ENCODE measurements around the gene RASGEF1B.
"Not testable (repeated sequence)": the region's sequence is repeated elsewhere in the genome, so short reads cannot be mapped to it uniquely, and the experiment has no call there.

The RASGEF1B gene

DNA sequence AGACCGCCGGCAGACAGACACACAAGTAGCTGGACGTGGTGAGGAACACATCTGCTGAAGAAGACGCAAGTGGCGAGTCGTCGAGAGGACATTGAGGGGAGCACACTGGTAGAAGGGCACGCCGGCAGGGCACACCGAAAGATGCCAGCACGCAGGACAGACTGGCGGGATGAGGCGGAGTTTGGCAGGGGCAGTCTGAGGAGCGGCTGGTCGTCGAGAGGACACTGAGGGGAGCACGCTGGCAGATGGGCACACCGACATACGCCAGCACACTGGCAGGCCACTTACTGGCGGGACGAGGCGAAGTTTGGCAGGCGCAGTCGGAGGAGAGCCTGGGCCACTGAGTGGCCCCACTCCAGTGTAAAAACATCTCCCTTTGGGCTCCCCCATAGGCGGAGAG is 42.1 kb downstream of the RASGEF1B start:
- no peak for DNase-seq (ENCODE audit: low read depth in 2 of 2)

DNA sequence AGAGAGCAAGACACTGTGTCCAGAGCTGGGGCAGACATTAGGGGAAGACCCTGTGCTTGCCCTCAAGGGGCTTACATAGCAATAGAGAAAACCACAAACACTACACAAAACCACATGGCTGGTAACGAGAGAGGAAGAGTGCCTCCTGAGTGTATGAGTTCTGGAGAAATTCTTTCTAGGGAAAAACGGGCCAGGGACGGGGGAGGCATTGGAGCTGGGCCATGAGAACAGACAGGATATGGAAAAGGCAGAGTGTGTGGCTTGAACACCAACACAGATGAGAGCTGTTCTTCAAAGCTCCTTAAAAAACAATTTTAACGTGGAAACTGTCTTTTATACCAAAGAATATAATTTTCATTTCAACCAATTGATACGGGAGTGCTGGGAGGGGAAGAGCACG is 42.7 kb downstream of the RASGEF1B start:
- DNase-seq (ENCODE audit: low read depth in 2 of 2) = no peak

DNA sequence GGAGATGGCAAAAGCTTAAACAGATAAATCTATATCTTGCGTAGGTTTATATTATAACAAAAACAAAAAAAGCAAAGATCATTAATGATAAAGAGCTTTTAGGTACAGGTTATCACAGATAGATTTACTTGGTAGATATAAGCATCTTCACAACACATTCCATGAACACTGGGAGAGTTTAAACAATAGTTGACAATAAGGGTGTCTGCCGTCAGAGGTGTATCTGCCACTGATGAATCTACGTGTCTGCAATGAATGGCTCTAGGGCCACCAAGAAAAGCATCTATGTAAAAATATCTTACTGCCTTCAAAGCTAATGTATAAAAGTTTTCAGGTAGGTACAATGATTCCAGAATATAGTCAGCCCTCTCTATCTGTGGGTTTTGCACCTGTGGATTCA is 43.7 kb downstream of the RASGEF1B start:
- DNase-seq (ENCODE audit: low read depth in 2 of 2) = no peak

DNA sequence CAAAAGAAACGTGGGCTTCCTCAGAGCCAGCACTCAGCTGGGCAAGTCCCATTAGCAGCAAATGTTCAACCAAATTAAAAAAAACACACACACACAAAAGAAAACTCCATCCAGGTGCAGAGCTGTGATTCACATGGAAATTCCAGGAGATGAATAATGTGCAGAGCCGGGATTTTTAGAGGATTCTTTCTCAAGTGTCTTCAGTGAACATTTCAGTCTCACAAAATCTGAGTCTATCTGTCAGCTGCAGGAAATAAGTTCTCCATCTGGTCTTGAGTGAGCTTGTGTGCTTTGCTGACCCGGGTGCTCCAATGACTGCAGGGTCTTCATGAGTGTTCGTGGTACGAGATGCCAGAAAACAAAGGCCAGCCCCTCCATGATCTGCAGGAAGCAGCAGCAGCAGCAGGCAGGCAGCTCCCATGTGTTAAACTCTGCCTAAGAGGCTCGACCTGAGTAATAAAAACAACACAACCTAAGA is 44.3 kb downstream of the RASGEF1B start:
- no peak for DNase-seq (ENCODE audit: low read depth in 2 of 2)

DNA sequence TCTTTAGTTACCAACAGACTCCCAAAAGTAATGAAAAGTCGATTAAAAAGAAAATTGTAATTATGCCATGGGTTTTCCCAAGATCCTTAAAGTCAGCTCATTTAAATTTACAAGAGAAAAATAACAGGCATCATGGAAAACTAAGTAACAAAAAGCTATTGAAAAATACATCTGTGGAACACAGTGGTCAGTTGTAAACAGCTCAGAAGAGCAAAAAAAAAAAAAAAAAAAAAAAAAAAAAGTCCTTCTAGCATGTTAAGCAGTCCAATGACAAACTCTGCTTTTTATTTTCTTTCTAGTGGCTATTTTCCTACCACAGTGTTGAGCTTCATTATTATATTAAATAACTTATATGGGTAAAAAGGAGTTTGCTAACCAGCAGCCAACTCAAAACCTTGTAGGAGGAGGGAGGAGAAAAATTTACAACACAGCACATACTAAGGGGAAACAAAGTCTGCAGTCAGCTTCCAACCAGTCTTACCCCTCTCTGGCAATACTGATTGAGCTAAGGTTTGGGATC is 44.9 kb downstream of the RASGEF1B start:
- DNase-seq (ENCODE audit: low read depth in 2 of 2) = no peak

DNA sequence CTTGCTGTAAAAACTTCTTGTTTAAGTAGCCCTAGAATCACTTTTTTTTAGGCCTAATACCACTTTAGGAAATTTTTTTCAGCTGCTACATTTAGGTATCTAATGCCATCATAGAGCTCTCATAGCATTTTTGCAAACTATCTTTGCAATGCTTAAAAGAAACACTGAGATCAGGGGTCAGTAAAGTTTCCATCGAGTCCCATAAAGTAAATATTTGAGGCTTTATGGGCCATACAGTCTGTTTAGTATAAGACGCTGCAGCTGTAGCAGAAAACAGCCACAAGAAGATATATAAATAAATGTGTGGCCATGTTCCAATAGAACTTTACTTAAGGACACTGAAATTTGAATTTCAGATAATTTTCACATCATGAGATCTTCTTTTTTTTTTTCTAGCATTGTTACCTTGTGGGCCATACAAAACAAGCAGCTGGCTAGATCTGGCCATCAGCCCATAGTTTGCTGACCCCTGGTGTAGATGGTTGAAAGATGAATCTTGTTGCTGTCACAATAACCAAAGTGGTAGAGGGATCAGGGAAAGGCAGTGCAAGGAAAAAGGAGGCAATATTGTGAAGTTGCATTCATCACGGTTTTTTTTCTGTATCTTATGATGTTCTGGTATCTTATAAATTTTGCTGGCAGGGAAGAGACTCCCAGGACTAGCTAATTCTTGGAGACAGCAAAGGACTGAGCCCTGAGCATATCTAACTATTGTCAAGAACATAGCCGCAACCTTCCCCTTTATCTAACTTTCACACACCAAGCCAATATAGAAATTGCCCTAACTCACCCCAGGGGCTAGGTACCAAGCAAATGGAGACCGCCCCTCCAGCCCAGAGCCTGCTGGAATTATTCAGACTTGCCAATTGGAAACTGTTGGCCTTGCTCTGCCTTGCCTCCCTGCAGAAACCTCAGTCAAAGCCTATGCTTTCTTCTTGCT is 46.6 kb downstream of the RASGEF1B start:
- DNase-seq (ENCODE audit: low read depth in 2 of 2) = no peak

DNA sequence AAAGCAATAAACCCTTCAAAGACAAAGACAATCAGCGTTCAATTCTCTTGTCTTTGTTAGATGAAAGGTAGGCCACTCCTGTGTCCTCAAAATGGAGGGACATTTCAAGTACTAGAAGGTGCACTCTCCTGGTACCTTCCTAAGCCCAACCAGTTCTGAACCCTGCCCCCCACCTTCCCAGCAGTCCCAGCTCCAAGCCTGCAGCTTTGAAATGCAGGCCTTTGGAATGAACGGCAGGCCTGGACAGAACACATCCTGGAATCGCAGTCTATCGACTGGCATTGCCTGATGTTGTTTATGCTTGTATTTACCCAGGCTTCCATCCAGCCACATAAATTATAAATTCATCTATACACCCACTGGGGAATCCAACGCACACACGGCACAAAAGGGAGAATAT is 47.4 kb downstream of the RASGEF1B start:
- DNase-seq (ENCODE audit: low read depth in 2 of 2) = no peak

DNA sequence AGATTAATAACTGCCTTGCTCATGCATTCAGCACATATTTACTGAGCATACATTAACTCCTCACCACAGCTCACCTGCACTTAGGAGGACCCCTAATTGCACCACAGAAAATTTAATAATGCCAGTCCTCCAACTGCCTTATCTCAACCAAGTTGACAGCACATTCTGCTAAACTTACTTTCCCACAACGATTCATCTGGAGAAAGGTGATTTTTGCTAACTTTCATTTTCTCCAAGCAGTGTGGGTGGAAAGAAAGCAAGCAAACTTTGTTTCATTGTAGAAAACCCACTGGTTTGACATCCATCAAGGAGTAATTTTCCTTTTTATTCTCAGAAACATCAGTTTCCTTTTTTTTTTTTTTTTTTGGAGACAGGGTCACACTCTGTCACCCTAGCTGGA is 49.1 kb downstream of the RASGEF1B start:
- DNase-seq (ENCODE audit: low read depth in 2 of 2) = no peak

DNA sequence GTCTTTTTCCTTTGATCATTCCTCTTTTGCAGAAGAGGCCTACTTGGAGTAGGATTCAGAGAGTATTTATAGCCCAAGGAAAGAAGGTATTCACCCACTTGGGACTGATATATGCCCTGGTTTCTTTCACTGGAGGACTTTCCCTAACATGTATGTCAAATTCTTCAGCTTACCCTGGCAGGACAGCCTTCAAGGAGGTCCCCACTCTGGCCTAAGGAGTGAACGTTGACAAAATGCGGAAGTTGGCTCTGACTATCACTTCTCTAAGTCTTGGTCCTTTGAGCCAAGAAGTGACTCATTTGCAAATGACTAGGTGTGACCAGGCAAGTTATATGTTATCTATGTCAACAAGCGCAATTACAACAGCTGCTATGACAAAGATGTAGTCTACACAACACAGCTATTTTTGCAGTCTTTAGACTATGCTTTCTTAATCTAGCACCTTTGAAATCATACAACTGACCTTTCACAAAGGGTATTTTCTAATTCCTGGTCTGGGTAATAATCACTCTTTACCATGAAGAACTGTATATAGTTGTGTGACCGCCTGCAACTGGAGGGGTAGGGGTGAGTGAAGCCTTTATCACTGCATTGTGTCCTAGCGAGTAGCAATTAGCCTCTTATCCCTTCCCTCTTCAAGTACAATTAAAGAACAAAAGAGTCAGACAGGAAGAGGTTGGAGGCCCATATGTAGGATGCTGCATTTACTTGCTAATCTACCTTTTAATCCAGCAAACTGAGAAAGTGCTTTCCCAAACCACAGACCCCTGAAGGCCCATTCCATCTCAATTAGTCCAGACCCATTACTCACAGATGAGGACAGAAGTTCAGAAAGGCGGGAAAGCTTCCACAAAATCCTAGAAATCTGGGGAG is 50.1 kb downstream of the RASGEF1B start:
- no peak for DNase-seq (ENCODE audit: low read depth in 2 of 2)

DNA sequence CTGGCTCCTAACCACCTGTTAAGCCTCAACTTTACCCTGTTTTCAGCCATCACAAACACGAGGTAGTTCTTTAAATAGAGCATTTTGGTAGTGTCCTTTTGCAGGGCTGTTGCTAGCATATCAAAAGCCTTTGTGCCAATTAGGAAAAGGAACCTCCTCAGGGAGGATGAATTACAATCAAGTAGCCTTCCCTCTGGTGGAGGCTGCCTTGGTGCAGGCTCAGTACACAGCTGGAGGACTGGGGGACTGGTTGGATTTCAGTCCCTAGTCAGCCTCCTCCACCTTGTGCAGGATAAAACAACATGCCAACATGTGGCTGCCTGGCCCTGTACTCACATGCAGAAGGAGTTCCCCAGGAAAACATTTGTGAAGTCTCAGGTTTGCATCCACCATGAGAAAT is 53.1 kb downstream of the RASGEF1B start:
- no peak for DNase-seq (ENCODE audit: low read depth in 2 of 2)

DNA sequence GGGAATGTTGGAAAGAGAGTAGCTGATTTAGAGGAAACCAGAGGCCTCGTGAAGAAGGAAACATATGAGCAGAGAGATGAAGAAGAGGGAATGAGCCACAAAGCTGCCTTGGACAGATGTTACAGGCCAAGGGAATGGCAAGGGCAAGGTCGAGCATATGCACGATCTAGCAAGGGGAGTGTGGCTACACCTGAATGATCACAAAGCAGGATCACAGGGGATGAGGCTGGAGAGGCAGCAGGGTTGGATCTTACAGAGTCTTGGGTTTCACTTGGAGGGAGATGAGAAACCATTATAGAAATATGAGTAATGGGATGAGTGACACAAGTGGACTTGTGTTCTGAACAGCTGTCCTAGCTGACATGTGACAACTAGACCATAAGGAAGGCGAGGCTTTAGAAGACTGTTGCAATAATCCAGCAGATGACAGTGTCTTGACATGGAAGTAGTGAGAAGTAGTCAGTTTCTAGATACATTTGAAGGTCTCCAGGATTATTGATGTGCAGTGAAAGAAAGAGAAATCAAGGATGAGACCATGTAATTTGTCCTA is 58.7 kb downstream of the RASGEF1B start:
- no peak for DNase-seq (ENCODE audit: low read depth in 2 of 2)

DNA sequence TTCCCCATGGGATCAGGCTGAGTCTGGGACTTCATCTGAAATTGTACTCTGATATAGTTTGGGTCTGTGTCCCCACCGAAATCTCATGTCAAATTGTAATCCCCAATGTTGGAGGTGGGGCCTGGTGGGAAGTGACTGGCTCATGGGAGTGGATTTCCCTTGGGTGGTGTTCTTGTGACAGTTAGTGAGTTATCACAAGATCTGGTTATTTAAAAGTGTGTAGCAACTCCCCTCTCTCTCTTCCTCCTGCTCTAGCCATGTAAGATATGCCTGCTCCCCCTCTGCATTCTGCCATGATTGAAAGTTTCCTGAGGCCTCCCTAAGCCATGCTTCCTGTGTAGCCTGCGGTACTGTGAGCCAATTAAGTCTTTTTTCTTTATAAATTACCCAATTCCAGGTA is 61.0 kb downstream of the RASGEF1B start:
- no peak for DNase-seq (ENCODE audit: low read depth in 2 of 2)

DNA sequence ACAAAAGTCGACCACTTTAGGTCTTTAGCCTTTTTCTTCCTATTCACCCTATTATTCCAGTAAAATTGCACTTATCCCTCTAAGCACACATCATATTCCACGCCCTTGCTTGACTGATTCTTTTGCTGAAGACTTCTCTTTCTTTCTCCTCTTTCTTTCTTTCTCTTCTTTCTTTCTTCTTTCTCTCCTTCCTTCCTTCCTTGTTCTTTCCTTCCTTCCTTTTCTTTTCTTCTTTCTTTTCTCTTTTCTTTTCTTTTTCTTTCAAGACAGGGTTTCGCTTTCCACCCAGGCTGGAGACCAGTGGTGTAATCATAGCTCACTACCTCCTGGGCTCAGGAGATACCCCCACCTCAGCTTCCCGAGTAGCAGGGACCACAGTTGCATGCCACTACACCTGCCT is 61.9 kb downstream of the RASGEF1B start:
- no peak for DNase-seq (ENCODE audit: low read depth in 2 of 2)

DNA sequence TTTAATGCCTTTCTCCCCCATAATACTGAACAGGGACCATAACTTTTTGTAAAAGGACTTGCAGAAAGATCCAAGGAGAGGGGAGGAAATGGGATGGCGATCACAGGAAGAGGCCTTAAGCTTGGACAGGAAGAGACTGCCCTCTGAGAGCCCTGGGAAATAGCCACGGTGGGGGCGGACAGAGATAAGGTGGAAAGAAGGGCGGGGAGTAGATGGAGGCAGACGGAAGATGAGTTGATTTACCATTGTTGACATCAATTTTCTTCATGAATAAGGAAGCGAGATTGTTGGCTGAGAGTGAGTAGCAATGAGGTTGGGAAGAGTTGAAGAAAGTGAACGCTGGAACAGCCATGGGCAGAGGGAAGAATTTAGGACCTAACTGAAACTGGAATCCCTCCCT is 63.4 kb downstream of the RASGEF1B start:
- DNase-seq (ENCODE audit: low read depth in 2 of 2) = no peak

DNA sequence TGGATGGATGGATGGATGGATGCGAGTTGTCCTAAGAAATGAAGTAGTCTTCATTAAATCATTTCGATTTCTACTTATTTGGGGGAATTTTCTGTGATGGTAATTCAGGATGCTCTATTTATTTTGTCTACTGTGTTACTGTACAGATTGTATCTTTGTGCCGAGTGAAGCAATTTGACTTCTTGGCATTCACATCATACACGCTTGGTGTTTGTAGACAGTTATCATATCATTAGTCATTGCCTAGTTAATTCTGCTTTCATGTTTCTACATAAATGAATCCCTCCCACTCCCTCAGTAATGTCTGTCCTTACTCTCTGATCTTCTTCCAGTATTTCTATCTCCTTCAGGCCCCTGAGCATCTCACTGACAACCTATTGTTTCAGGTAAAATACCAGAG is 64.0 kb downstream of the RASGEF1B start:
- DNase-seq (ENCODE audit: low read depth in 2 of 2) = no peak

DNA sequence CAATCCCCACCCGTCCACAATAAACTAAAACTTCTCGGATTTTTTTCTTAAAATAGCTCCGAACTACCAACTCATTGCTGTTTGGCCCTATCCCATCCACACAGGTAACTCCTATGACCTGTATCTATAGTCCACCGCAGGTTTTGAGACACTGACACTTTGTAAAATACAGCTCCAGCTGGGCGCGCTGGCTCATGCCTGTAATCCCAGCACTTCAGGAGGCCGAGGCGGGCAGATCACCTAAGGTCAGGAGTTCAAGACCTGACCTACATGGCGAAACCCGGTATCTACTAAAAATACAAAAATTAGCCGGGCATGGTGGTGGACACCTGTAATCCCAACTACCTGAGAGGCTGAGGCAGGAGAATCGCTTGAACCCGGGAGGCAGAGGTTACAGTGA is 65.2 kb downstream of the RASGEF1B start:
- DNase-seq (ENCODE audit: low read depth in 2 of 2) = not testable (repeated sequence)

DNA sequence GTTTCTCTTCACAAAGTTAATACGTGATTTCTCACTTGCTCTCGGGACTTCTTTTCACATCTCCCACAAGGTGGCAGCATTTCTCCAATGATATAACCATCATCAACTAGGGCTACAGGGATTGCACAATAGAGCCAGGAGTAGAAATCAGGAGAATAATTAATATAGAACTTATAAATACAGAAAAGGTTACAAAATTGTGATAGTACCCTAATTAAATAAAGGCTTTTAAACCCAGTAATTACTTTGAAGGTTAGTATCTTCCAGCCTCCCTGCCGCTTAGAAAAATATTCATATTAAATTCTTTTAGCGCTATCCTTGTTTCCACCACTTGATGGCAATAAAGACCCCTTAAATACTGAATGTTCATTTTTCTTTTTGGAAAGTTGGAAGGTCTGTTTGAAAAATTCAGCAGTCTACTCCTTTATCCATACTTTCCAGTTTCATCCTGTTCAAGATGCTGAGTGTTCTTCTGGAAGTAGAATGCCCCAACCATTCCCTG is 65.8 kb downstream of the RASGEF1B start:
- DNase-seq (ENCODE audit: low read depth in 2 of 2) = no peak

DNA sequence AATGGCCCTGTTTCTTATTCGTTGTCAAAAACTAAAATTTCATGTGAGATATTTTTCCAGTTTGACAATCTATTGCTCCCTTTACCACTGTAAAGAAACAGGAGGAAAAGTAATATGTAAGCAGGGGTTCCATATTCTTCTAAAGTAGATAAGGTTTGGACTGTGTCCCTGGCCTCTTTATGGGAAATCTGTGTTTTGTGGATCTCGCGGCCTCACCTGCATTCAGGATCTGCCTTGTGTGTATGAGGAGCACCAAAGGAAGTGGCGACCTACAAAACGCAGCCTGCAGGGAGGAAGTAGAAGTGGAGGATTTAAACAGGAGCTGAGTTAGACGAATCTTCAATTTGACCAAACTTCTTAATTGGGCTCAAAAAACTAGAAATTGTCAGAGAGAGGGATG is 67.0 kb downstream of the RASGEF1B start:
- DNase-seq (ENCODE audit: low read depth in 2 of 2) = no peak

DNA sequence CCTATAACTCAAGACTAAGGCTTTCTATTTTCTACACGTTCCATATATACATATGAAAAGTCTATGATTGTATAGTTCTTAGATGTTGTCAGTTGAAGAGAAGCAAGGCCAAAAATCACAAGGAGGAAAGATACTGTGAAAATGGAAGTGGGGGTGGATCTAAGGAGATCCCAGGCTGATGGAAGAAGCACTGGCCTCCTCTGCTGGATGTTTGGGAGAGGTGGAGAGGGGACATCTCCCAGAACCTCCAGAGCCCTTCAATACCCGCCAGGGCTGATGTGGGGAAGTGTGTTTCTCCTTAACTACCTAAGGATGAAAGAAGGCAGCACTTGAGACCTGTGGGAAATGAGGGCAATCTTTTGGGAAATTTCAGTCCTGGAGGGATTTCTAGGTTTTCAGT is 67.4 kb downstream of the RASGEF1B start:
- no peak for DNase-seq (ENCODE audit: low read depth in 2 of 2)

DNA sequence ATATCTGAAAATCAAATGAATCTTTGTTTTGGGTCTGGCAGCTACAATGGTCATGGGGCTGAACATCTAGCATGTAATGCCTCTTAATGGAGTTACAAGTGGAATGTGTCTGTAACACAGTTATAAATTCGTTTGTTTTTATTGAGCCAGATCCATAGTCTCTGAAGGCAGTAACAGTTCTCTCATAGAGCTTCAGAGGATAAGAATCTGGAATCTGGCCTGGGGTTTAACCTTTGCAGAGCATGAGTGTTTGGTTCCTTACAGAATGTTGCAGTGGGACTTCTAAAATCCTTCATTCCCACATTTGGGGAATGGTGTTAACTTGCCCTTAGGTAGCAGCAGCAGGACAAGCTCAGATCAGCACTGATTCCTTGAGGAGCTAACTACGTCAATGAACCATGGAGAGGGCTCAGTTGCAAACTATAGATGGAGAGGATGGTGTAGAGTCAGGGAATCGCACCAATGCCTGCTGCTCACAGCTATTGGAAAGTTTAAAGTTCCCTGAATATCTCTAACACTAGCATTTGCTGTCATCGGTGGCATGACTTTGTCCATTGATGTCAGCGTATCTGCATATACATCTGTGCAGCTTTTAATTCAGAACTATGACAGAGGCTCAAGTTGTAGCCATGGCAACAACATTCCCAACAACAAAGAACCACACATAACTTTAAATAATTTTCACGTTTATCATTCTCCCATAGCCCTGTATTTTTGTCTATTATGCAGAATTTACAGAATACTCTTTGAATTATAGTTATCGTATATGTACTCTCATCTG is 72.2 kb downstream of the RASGEF1B start:
- no peak for DNase-seq (ENCODE audit: low read depth in 2 of 2)

DNA sequence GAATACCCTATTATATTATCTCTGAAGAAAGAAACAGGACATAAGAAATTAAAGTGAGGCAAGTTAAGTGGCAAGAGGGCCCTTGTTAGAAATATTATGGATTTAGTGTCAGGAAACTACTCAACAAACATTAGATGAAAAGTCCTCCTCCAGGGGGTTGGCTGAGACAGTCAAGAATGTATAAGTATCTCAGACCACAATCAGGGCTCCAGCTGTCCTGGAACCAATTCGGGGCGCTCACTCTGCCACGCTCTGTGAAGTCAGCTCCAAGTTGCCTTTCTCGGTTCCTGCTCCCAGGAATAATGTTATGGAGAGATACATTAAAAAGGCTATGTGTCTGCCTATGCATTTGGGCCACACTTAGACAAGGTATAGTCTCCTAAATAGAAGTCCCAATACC is 73.3 kb downstream of the RASGEF1B start:
- DNase-seq (ENCODE audit: low read depth in 2 of 2) = no peak
